NAMALWA (cell line): ENCODE results near the gene TMEM181.
"Not testable (repeated sequence)": the region's sequence is repeated elsewhere in the genome, so short reads cannot be mapped to it uniquely, and the experiment has no call there.

ENCODE experiments used
- DNase-seq: peaks from one replicate; pipeline ENCODE4 v3.0.0-alpha.2; 2015; ENCODE audit warnings: low spot score

The TMEM181 gene

DNA sequence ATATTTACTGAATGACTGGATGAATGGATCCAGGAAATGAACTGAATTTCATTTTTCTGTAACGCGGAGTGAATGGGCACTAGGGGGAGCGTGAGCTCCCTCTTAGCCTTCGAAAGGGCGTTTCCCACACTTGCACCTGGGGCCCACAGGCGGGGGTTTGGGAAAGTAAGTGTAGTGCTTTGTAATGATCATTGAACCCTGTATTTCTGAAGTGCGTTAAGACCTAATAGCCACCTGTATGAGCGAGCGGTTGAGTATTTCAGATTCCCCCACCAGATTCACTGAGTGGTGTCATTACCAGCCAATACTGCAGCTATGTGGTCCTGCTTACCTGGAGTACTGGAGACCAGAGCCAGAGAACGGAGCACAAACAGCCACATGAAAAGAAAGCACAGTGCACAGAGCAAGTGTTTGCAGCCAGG lies 100.5 kb downstream of the TMEM181 start:
- DNase-seq = peak; percentile 74

DNA sequence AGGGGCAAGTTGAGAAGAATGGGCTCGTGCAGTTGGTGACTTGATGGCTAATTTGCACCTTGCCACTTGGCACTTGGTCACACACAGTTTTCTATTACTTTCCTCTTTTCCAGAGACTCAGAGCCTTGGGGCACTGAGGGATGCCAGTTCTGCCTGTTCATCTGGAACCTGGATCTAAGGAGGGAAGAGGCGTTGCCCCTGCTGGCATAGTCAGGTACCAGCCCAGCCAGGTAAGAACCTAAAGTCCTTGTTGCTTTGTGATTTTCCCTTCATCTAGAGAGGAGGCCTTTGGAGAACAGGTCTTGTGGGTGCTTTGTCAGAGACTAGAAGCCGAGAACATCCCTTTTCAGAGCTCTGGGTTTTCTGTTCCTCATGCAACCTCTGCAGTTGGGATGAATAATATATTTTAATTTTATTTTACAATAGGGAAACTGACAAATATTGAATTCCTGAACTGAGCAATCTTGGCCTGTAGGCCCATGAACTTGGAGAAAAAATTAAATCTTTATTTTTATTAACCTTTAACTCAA lies 101.3 kb downstream of the TMEM181 start:
- DNase-seq = no peak

DNA sequence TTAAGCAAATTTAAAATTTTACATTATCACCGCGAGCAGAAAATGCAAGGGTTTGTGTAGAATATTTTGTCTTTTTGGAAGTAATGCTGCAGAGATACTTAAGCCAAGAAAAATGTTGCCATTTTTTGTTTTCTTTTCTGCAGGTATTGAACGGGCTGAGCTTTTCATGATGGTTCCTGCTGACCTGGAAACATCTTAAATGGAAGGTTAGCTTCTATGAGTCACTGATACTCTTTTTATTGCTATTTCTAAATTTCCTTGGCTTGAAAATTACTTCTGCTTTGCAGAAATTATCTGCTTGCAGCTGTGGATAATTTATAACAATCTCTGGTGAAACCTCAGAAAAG lies 102.7 kb downstream of the TMEM181 start:
- DNase-seq = no peak

DNA sequence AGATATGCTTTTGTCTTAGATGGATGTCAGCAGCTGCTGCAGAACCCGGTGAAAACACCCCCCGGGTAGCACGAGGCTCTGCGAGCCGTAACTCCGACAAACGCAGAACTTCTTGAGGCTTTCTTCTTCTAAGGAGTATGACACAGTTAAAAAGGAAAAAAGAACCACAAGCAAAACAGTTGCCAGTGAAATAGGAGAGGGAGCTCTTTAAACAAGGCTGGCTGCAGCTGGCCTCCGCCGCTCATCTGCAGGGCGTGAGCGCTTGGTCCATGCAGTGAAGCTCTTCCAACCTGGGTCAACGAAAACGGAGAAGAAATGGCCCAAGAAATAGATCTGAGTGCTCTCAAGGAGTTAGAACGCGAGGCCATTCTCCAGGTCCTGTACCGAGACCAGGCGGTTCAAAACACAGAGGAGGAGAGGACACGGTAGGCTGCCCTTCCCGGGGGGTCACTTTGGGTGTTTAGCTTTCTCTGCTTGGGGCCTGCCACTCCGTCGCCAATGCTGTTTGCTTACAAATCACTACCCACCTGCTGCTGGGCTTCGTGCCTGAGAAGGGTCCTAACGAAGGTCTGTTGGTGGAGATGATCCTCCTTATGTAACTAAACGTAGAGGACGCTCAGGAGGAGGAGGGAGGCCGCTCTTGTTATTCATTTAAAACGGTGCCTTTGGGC lies 103.2 kb downstream of the TMEM181 start:
- no peak for DNase-seq

DNA sequence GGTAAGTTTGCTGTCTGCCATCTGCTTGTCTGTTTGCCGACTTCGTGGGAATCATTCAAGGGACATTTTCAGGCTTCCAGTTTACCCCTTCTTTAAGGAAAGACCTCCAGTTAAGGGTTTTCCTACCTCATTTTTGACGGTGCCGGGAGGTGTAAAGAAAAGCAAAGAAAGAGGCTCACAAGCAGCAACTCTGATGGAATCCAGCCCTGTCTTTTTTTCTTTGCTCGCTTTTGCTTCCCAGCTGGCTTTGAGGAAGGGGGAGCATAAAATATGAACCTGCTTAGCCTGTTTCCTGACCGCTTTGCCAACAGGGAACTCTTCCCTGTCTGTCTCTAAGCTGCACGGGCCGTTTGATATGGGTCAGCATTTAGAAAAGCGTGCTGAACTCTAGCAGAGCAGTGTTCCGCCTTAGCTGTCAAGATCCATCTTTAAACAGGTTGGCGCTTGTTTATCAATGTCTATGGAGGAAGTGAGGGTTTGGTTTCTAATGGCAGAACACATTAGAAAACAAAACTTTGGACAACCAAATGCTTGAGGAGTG lies 103.8 kb downstream of the TMEM181 start:
- no peak for DNase-seq

DNA sequence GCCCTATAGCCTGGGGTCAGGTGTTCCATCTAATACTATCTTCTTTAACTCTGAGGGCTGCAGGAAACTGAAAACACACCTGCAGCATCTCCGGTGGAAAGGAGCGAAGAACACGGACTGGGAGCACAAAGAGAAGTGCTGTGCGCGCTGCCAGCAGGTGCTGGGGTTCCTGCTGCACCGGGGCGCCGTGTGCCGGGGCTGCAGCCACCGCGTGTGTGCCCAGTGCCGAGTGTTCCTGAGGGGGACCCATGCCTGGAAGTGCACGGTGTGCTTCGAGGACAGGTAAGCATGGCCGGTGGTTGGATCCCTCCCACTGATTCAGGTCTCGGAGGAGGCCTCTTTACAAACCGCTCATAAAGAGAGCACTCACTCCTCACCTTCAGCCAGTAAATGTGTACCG lies 105.4 kb downstream of the TMEM181 start:
- no peak for DNase-seq

DNA sequence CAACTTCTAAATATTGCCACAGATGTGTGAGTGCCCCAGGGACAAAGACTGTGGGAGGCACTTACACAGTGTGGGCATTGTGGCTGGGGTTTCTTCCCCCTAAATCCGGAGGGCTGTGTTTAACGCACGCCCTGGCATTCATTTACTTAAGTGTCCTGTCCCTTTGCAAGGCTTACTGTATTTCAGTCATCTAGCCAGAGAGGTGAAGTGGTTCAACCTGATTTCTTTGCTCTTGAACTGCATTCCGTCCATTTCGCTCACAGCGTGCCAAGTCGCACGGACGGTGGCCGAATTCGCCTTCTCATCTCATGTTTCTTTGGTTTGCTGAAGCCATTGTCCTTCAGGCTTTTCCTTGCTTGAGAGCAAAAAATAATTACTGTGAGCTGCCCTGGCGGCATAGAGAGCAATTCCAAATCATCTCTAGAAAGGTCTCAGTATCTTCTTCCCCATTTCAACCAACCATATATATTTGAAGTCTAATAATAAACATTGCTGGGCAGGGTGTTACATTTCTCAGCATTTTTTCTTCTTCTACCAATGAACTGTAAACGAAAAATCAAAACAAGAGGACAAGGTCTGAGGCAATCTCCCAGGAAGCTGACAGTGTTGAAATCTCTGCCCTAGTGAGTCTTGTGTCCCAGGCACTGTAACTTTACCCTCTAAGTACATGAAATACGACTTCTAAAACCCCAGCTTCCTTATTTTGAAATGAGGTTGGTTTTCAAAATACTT lies 106.9 kb downstream of the TMEM181 start:
- no peak for DNase-seq

DNA sequence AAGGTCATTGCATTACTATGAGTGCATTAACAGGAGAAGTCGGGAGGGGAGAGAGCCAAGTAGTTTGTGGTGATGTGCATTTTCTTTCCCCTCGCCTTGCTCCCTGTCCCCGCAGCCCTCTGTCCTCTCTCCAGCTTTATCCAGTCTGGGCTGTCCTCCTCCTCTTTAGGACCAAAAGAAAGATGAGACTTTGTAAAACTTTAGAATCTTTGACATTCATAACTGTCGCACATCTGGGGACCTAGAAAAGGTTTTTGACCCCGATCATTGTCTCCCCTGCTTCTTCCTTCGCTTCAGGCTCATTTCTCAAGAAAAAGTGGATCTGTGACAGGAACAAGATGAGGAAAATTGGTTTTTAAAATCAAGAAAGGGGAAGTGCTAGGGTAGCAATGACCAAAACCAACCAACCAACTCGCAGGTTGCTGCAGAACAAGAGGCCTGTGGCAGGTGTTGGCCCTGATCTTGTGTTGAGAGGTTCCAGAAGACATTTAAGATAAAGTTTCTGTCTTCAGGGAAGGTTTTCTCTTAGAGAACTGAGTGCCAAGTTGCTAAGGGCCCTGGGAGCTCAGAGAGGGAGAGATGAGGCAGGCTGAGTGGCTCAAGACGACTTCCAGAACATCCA lies 107.6 kb downstream of the TMEM181 start:
- no peak for DNase-seq

DNA sequence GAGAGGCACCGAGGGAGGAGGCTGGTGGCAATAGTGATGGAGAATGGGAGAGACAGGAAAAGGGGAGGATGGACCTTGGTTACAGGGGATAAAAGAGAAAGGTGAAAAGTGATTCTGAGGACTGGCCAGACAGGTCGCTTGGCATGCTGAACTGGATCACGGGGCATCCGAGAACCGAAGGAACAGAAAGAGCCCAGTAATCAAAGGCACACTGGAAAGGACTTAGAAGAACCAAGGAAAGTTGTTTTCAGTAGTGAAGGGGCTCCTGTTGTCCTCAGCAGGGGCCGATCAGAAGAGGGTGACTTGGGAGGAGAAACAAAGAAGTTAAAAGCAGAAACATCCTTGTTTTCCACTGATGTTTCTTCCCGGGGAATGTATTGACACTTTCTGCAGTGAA lies 108.8 kb downstream of the TMEM181 start:
- no peak for DNase-seq

DNA sequence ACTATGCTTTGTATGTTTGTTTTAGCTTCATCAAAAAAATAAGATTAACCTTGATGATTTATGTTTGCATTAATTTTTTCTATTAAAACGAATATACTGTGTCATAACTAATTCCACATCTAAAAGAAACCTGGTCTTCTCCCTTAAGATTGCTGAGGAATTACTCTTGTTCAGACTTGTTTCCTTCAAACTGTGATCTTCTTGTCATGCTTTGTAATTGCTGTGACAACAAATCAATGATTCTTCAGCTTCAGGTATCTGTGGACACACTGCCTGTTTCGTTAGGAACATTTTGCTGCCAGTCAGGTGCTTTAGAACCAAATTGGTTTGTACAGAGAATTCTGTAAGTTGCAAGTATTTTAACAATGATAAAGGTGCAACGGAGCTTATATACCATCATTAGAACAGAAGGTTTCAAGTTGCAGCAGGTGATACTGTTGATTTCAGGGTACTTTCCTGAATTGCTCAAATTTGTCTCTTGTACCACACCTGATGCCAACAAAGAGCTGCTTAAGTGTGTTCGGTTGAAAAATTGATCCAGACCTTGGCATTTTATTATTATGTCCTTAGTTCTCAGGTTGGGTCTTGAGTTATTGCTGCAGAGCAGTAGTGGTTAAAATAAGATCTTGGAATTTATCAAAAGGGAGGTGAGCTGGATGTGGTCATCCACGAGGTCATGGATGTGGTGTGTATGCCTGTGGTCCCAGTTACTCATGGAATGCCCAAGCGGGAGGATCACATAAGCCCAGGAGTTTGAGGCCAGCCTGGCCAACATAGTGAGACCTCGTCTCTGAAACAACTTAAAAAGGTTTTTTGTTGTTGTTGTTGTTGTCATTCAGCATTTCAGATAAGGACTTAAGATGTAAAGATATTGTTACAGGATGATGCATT lies 109.5 kb downstream of the TMEM181 start:
- no peak for DNase-seq

DNA sequence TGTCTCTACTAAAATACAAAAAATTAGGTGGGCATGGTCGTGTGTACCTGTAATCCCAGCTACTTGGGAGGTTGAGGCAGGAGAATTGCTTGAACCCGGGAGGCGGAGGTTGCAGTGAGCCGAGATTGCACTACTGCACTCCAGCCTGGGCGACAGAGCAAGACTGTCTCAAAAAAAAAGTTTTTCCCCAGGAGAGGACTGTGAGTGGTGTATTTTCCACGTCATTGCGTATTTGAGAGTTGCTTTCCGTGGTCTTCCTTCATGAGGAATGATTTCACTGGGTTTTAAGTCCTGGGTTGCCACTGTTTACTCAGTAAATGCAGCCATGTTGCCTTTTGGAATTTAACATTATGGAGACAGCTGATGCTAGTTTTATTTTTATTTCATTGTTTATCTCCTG lies 112.2 kb downstream of the TMEM181 start:
- not testable (repeated sequence) for DNase-seq

DNA sequence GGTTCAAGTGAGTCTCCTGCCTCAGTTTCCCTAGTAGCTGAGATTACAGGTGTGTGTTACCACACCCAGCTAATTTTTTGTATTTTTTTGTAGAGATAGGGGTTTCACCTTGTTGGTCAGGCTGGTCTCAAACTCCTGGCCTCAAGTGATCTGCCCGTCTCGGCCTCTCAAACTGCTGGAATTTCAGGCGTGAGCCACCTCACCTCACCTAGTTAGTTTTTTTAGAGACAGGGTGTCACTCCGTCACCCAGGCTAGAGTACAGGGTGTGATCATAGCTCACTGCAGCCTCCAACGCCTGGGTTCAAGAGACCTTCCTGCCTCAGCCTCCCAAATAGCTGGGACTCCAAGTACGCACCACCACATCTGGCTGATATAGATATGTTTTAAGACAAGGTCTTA lies 112.8 kb downstream of the TMEM181 start:
- no peak for DNase-seq

DNA sequence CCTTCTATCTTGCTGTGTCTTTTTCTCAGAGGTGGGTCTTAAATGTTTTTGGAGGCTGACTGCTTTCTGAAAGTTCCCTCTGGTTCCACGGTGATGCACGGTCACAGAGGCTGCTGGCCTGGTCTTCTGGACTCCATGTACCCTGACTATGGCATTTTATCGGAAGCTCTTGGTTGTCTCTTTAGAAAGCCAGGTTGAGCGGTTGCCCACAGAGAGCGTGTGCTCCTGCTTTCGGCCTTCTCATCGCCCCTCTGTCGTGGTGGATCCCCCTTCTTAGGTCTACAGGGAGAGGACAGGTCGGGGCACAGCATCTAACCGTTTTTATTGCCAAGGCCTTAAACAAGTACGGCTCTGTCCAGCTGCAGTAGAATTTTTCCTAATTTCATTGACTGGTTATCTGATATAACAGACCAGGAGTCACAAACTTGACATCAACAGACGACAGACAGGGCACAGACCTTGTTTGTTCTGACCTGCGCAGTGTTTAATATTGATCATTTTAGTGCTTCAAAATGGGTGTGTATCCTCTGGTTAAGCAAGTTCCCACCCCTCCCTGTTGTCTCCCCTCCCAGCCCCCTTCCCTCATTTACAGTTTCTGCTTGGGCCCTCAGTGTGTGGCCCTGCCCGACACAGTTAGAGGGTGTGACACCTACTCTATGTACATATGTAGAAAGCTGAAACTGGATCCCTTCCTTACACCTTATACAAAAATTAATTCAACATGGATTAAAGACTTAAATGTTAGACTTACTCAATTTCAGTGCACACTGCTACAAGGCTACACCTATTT lies 114.6 kb downstream of the TMEM181 start:
- DNase-seq = no peak

DNA sequence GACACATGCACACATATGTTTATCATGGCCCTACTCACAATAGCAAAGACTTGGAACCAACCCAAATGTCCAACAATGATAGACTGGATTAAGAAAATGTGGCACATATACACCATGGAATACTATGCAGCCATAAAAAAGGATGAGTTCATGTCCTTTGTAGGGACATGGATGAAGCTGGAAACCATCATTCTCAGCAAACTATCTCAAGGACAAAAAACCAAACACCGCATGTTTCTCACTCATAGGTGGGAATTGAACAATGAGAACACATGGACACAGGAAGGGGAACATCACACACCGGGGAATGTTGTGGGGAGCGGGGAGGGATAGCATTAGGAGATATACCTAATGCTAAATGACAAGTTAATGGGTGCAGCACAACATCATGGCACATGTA lies 117.2 kb downstream of the TMEM181 start:
- DNase-seq = not testable (repeated sequence)

DNA sequence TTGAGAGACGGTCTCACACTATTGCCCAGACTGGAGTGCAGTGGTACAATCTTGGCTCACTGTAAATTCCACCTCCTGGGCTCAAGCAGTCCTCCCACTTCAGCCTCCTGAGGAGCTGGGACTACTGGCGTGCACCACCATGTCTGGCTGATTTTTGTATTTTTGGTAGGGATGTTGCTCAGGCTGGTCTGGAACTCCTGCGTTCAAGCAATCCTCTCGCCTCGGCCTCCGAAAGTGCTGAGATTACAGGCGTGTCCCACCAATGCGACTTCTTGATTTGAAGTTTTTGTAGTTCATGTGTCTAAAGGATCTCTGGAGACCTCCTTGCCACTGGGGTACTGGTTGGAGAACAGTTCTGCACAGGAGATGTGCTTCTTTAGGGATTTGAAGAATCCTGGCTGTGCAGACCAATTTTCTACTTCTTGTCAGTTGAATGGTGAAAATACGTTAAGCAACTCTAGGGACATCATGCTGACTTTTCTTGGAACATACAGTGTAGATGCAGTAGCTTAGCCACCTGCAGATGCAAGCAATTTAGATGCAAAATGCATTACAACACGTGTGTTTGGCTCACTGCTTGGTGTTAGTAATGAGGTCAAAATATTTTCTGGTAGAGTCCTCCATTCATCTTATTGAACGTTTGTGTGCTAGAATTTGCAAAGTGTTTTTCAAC lies 118.2 kb downstream of the TMEM181 start:
- DNase-seq = no peak

DNA sequence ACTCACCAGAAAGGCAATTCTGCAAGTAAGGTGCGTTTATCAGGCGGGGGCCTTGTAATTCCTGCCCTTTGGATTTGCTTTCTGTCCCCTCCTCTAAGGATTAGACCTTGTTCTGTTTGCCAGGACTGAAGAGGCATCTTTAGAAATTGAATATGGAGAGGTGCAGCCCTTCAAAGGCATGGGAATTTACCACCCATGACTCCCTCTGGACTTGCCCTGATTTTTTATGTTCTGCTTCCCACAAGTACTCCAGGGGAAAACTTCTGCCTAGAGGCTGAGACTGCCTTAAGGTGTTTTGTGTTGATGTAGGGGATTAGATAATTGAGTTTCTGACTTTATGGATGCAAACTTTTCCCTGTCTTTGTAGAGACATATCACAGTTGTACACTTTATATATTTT lies 120.1 kb downstream of the TMEM181 start:
- no peak for DNase-seq

DNA sequence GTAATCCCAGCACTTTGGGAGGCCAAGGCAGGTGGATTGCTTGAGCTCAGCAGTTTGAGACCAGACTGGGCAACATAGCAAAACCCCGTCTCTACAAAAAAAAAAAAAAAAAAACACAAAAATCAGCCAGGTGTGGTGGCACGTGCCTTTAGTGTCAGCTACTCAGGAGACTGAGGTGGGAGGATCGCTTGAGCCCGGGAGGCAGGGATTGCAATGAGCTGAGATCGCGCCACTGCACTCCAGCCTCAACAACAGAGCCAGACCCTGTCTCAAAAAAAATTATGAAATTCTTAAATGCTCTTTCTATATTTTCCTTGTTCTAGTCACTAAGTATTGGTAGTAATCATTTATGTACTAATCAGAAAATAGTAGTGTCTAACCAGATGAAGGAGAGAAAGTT lies 120.6 kb downstream of the TMEM181 start:
- no peak for DNase-seq

DNA sequence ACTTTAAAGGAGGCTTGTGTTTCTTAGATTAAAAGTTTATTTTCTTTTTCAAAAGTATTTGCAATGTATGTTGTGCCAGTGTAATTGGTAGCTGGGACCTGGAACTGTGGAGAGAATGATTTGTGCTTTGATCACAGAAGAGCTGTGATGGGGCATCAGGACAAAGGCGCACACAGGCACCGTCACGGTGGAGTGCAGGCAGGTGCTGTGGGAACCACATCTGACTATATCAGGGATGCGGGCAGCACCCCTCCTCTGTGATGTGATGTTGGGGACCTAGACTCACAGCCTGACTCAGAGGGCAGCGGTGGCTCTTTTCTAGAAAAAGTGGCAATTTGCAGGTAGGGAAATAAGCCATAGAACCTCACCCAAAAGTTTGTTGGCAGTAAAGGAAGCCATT lies 124.4 kb downstream of the TMEM181 start:
- DNase-seq = no peak

DNA sequence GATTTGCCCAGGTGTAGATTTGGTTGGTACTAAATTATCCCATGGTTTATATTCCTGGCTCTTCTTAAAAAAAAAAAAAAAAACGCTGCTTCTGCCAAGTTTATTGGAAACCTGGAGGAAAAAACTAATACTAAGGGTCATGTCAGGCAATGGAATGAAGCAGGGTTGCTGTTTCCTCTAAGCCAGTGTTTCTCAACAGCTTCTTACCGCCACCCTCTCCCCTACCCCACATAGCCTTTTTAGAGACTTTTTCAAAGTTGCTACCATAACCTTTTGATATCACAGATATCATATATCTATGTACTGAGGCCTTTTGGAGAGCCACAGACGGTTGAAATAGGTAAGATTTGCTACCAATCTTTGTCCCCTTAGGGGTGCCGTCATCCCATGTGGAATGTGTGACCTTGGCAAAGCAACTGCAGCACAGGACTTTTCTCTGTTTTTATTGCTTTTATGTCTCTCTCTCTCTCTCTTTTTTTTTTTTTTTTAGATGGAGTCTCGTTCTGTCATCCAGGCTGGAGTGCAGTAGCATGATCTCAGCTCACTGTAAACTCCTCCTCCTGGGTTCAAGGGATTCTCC lies 124.9 kb downstream of the TMEM181 start:
- DNase-seq = no peak
